ENCODE data around the gene DEFB128.
"Not testable (repeated sequence)": the region's sequence is repeated elsewhere in the genome, so short reads cannot be mapped to it uniquely, and the experiment has no call there.

The DEFB128 gene

GRCh38 chr20:189611-190010, at the start of gene DEFB128:
DEFB128 (minus strand) TSS chr20:189711; CDS start chr20:189623, 88 bp downstream.
- no peak for DNase-seq (ENCODE audit: low spot score)
- Histone ChIP-seq H3K27ac (no peak within 1 kb of the TSS), H3K4me3 (no peak within 1 kb of the TSS)
- no peak for TF ChIP-seq CTCF (IDR thresholded peaks at IDR 0.05)

- H3K4me3 ChIP-seq = no peak overlapping the region
- no peak overlapping the region for H3K27ac ChIP-seq
- no peak for DNase-seq (ENCODE audit: low spot score)
- TF ChIP-seq CTCF (IDR thresholded peaks at IDR 0.05) = no peak
Observed at GRCh38 chr20:237929-238328, 48.4 kb upstream of the DEFB128 start.

GRCh38 chr20:237489-237888, 48.0 kb upstream of the DEFB128 start:
- no peak overlapping the region for H3K4me3 ChIP-seq
- no peak for DNase-seq (ENCODE audit: low spot score)
- H3K27ac ChIP-seq = no peak overlapping the region
- TF ChIP-seq CTCF (IDR thresholded peaks at IDR 0.05) = no peak

GRCh38 chr20:235891-236290, 46.4 kb upstream of the DEFB128 start:
- TF ChIP-seq CTCF (IDR thresholded peaks at IDR 0.05) = no peak
- no peak for DNase-seq (ENCODE audit: low spot score)

GRCh38 chr20:227439-228105, 38.1 kb upstream of the DEFB128 start:
- no peak for DNase-seq (ENCODE audit: low spot score)
- no peak overlapping the region for H3K27ac ChIP-seq
- no peak overlapping the region for H3K4me3 ChIP-seq
- TF ChIP-seq CTCF (IDR thresholded peaks at IDR 0.05) = no peak

More at GRCh38 chr20:235891-236290, 46.4 kb upstream of the DEFB128 start:
- H3K27ac ChIP-seq = no peak overlapping the region
- no peak overlapping the region for H3K4me3 ChIP-seq

GRCh38 chr20:226958-227357, 37.4 kb upstream of the DEFB128 start, which contains the start of gene DEFB129:
DEFB129 (plus strand) TSS chr20:227258; CDS start chr20:227289, 31 bp downstream.
- no peak for TF ChIP-seq CTCF (IDR thresholded peaks at IDR 0.05)
- Histone ChIP-seq H3K27ac (no peak within 1 kb of the TSS), H3K4me3 (no peak within 1 kb of the TSS)
- no peak for DNase-seq (ENCODE audit: low spot score)

- not testable (repeated sequence) for DNase-seq (ENCODE audit: low spot score); H3K27ac ChIP-seq; H3K4me3 ChIP-seq
Observed at GRCh38 chr20:225879-226278, 36.4 kb upstream of the DEFB128 start.
